Coronary artery (tissue), 2 donors: ENCODE measurements around the gene NUPR2.
"Not testable (repeated sequence)": the region's sequence is repeated elsewhere in the genome, so short reads cannot be mapped to it uniquely, and the experiment has no call there.

Experiments
- DNase-seq: peaks from one replicate; pipeline ENCODE4 v3.0.0-alpha.2; 2017; ENCODE audit warnings: low spot score
- H3K27ac ChIP-seq, 2 donors: fragments of 200-600 bp; sonication (generic); one replicate each; pipeline ENCODE4 v1.5.1; 2016 to 2019
- H3K4me3 ChIP-seq: fragments of 200-600 bp; sonication (generic); 2 replicates; pipeline ENCODE4 v1.5.1; 2016; ENCODE audit warnings: mild to moderate bottlenecking, moderate library complexity
- TF ChIP-seq, protein P1 (sequence below): fragments of 200-600 bp; sonication (generic); IDR thresholded peaks from one replicate; pipeline ENCODE4 v1.5.1; 2019; ENCODE audit warnings: antibody characterized with exemption

Gene NUPR2

DNA sequence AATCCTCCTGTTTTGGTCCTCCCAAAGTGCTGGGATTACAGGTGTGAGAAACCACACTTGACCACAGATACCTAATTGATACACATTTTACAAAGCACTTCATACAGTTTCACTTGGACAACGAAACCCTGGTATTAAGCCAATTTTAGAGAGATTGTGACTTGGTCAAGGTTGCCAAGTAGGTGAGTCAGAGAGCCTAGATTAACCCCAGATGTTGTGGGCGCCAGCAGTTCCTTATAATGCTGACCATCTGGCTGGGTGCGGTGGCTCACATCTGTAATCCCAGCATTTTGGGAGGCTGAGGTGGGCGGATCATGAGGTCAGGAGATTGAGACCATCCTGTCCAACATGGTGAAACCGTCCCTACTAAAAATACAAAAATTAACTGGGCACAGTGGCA, 18.5 kb downstream of the NUPR2 start:
- DNase-seq = no peak
- H3K27ac ChIP-seq = no peak overlapping the region

DNA sequence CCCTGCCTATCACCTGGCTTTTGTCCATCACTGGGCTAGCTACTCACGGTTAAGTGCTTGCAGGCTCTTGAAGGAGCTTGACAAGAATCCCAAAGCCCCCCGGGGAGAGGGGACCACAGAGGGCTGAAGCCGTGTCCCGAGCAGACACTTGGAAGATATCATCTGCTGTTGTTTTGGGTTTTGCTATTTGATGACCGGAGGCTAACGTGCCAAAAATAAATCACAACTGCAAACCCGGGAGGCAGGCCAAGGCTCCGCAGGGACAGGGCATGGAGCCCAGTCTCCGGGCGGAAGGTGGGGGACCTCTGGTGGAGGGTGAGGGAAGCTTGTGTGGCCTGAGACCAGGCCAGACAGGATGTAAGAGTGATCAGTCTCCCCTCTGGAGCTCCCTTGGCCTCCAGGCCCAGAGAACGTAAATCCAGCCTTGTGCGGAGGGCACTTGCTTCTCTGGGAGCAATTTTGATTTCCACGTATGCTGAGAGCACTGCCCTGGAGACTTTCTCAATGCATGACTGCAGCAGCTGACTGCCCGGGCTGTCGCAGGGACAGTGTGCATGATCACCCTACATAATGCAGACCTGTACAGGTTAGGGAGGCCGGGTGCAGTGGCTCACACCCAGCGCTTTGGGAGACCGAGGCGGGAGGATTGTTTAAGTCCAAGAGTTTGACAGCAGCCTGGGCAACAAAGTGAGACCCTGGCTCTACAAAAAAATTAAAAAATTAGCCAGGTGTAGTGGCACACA, 23.3 kb downstream of the NUPR2 start, which contains the start of gene PHKG1:
PHKG1 (minus strand) TSS at position 164 of the 743 bp plus-strand sequence. CDS start 4,011 bp downstream, outside the sequence.
- DNase-seq = peak; percentile 91
- TF ChIP-seq, protein P1, sequence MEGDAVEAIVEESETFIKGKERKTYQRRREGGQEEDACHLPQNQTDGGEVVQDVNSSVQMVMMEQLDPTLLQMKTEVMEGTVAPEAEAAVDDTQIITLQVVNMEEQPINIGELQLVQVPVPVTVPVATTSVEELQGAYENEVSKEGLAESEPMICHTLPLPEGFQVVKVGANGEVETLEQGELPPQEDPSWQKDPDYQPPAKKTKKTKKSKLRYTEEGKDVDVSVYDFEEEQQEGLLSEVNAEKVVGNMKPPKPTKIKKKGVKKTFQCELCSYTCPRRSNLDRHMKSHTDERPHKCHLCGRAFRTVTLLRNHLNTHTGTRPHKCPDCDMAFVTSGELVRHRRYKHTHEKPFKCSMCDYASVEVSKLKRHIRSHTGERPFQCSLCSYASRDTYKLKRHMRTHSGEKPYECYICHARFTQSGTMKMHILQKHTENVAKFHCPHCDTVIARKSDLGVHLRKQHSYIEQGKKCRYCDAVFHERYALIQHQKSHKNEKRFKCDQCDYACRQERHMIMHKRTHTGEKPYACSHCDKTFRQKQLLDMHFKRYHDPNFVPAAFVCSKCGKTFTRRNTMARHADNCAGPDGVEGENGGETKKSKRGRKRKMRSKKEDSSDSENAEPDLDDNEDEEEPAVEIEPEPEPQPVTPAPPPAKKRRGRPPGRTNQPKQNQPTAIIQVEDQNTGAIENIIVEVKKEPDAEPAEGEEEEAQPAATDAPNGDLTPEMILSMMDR = peak; percentile 32
- peak within 1 kb of the TSS; percentile 66 to 80 for H3K27ac ChIP-seq

More for the DNA sequence above, 18.5 kb downstream of the NUPR2 start:
- no peak overlapping the region for H3K4me3 ChIP-seq
- TF ChIP-seq, protein P1 = no peak

DNA sequence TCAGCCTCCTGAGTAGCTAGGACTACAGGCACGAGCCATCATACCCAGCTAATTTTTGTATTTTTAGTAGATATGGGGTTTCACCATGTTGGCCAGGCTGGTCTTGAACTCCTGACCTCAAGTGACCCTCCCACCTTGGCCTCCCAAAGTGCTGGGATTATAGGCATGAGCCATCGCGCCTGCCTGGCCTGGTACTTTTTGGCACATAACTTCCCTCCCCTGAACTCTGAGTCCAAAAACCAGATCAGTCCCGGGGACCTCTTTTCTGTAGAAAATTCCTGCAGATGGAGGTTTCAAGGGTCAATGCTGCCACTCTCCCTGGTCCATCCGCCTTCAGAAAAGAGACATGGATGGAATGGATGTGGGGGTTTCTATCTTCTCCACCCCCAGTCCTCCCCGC, 23.8 kb downstream of the NUPR2 start:
- peak overlapping the region; percentile 66 to 80 for H3K27ac ChIP-seq
- not testable (repeated sequence) for DNase-seq
- H3K4me3 ChIP-seq = peak overlapping the region; percentile 59

More for the DNA sequence above, 23.3 kb downstream of the NUPR2 start, which contains the start of gene PHKG1:
- H3K4me3 ChIP-seq = peak within 1 kb of the TSS; percentile 59

DNA sequence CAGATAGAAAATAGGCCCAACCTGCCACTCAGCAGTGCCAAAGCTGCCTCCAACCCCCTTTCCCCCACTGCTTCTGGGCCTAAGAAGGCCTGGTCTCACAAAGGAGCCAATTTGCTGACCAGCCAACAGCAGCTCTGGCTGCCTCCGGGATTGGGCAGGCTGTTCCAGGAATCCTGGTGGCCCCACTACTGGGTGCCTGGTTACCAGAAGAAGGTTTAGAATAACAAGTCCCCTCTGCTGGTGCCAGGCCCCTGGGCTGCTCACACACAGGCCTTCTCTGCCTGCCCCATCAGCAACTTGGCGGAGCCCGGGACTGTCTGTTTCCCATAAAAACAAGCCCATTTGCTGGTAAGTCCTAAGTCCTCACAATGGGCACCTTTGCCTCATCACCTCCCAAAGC, 24.6 kb downstream of the NUPR2 start:
- Histone ChIP-seq H3K4me3 (no peak overlapping the region), H3K27ac (peak overlapping the region; percentile 66 to 80)
- DNase-seq = peak; percentile 79
- TF ChIP-seq, protein P1 = no peak

DNA sequence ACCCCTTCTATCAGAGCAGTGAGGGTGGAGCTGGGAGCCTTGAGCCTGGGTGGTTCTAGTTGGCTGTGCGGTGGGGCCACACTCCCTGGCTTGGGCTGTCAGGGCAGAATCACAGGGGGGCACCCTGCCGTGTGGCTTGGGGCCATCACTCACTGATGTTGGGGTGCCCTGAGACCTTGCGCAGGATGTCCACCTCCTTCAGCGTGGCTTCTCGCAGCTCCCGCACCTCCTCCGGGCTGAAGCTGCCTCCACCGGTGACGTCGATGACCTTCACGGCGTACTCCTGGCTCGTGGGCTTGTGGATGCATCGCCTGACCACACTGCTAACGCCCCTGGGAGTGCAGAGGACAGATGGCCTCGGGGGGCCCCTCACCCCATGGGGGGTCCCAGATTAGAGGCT, 28.8 kb downstream of the NUPR2 start:
- Histone ChIP-seq H3K4me3 (no peak overlapping the region), H3K27ac (no peak overlapping the region)
- TF ChIP-seq, protein P1 = no peak
- no peak for DNase-seq

DNA sequence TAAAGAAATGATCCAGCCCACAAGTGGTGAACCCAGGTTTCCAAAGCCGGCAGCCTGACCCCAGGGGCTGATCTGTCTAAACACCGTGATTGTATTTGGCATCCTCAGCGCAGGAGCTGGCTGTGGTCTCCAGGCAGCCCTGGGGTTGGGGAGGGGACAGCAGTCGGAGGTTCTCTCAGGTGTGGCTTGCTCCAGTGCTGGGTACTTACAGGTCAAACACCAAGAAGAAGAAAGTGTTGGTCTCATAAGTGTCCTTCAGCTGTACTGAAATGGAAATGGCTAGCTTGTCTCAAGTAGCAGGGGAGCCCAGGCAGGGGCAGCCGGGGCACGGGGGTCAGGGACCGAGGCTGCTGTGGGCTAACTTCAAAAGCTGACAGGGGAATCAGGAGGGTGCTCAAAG, 29.5 kb downstream of the NUPR2 start:
- Histone ChIP-seq H3K27ac (no peak overlapping the region), H3K4me3 (no peak overlapping the region)
- no peak for DNase-seq
- TF ChIP-seq, protein P1 = no peak

DNA sequence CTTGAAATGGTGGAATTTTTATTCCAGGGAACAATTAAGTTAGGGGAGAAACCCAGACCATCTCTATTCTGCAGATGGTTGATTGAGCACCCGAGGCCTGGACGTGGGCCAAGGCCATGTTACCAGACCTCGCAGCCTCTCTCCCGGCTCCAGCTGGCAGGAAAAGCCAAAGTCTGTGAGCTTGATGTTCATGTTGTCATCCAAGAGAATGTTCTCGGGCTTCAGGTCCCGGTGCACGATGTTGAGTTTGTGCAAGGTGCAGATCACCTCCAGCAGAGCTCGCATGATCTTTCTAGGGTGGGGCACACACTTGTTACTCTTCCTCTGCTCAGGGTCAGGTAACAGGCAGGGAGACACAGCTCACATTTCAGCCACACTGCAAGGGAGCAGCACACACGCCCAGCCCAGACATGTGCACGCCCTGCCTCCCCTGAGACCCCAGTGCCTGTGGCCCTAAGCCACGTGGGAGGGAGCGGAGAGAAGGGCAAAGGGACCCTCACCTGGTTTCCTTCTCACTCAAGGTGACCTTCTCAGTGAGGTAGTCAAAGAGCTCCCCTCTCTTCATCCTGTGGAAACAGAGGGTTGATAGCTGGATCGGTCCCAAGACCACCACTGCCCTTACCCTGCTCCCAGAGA, 32.9 kb downstream of the NUPR2 start:
- DNase-seq = no peak
- peak overlapping the region; percentile 0 to 39 for H3K27ac ChIP-seq
- TF ChIP-seq, protein P1 = no peak

More for the DNA sequence above, 32.9 kb downstream of the NUPR2 start:
- H3K4me3 ChIP-seq = no peak overlapping the region
